Ascending aorta (tissue), 2 donors: ENCODE measurements around the gene ARSI. TPM values are rescaled to one million over a fixed set of nuclear protein-coding genes. Genes with fewer than 3 reads are reported as not detected.

ENCODE experiments used
- DNase-seq, 2 donors: peaks; one replicate each; pipeline ENCODE4 v3.0.0-alpha.2; 2019; ENCODE audit warnings: low spot score in 2 of 2
- H3K27ac ChIP-seq, 2 donors: fragments of 200-600 bp; sonication (generic); one replicate each; pipeline ENCODE4 v1.5.1; 2016 to 2017; ENCODE audit warnings: mild to moderate bottlenecking in 1 of 2
- H3K27me3 ChIP-seq: fragments of 200-600 bp; sonication (generic); one replicate; pipeline ENCODE4 v1.5.1; 2017
- H3K36me3 ChIP-seq, 2 donors: fragments of 200-600 bp; sonication (generic); one replicate each; pipeline ENCODE4 v1.5.1; 2016
- H3K4me1 ChIP-seq, 2 donors: fragments of 200-600 bp; sonication (generic); one replicate each; pipeline ENCODE4 v1.5.1; 2016 to 2017; ENCODE audit warnings: mild to moderate bottlenecking in 1 of 2
- H3K4me3 ChIP-seq, 2 donors: fragments of 200-600 bp; sonication (generic); one replicate each; pipeline ENCODE4 v1.5.1; 2016 to 2017; ENCODE audit warnings: mild to moderate bottlenecking in 1 of 2
- H3K9me3 ChIP-seq, 2 donors: fragments of 200-600 bp; sonication (generic); one replicate each; pipeline ENCODE4 v1.5.1; 2016
- intact Hi-C: fragments of 100-400 bp; cut with DNase I; formaldehyde crosslinking; loops from one replicate; pipeline ENCODE4 v1.15.1; 2023
- total RNA-seq: library from RNA; depleted of rRNA; stranded (reverse); fragments of >200 nt; gene quantifications from one replicate; pipeline ENCODE4 v1.1.0, GENCODE V29; 2016
- TF ChIP-seq, protein P1 (sequence below), 3 experiments: fragments of 200-600 bp in 2 of 3; fragments of 450-650 bp in 1 of 3; sonication (generic) in 2 of 3; IDR thresholded peaks; one replicate each; pipeline ENCODE4 v1.5.1; 2016 to 2019; ENCODE audit warnings: antibody characterized with exemption in 3 of 3, mild to moderate bottlenecking in 1 of 3, moderate library complexity in 1 of 3

The ARSI gene
- total RNA-seq = not detected

DNA sequence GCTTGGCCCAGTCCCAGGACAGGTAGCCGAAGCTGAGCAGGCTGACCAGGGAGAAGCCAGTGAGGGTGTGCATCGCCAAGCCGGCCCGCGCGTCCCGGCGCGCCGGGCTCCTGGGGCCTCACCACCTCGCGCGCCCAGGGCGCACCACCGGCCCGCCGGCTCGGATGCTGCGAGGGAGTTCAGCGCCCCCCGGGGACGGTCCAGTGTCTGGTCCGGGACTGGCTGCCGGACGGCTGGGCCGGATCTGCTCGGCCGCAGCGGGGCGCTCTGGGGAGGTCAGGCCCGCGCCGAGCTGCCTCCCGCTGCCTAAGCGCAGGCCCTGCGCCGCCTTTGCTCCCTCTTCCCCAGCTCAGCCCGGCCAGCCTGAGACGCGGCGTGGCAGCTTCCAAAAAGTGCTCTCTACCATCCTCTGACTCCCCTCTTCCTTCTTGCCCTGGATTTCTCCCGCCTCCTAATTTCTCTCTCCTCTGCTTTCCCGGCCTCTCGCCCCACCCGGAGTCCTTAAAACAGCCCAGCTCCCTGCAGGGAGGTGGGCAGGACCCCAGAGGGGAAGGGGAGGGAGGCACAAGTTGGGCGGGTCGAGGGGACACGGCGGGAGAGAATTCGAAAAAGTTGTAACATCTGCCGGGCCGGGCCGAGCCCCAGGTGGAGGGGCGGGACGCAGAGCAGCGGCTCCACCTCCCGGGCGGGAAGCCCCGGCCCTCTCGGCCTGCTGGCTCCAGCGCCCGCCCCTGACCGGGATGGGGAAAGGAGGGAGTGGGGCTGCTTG, at the start of gene ARSI:
ARSI (minus strand) TSS at position 605 of the 769 bp plus-strand sequence; CDS start at position 73, 532 bp downstream.
- TF ChIP-seq, protein P1, sequence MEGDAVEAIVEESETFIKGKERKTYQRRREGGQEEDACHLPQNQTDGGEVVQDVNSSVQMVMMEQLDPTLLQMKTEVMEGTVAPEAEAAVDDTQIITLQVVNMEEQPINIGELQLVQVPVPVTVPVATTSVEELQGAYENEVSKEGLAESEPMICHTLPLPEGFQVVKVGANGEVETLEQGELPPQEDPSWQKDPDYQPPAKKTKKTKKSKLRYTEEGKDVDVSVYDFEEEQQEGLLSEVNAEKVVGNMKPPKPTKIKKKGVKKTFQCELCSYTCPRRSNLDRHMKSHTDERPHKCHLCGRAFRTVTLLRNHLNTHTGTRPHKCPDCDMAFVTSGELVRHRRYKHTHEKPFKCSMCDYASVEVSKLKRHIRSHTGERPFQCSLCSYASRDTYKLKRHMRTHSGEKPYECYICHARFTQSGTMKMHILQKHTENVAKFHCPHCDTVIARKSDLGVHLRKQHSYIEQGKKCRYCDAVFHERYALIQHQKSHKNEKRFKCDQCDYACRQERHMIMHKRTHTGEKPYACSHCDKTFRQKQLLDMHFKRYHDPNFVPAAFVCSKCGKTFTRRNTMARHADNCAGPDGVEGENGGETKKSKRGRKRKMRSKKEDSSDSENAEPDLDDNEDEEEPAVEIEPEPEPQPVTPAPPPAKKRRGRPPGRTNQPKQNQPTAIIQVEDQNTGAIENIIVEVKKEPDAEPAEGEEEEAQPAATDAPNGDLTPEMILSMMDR (IDR thresholded peaks at IDR 0.05) = peak in 1 of 3 experiments; percentile 31
- H3K4me1 ChIP-seq = peaks cover 6 to 8% of the 10 kb centered on the region in 2 donors
- H3K27ac ChIP-seq = peak within 1 kb of the TSS; percentile 33 to 41
- no peaks in the 10 kb centered on the region for H3K27me3 ChIP-seq
- no peaks in the 10 kb centered on the region for H3K36me3 ChIP-seq
- intact Hi-C loops = no loop called here
- peak within 1 kb of the TSS; percentile 46 to 60 for H3K4me3 ChIP-seq
- H3K9me3 ChIP-seq = no peaks in the 10 kb centered on the region
- no peak for DNase-seq

DNA sequence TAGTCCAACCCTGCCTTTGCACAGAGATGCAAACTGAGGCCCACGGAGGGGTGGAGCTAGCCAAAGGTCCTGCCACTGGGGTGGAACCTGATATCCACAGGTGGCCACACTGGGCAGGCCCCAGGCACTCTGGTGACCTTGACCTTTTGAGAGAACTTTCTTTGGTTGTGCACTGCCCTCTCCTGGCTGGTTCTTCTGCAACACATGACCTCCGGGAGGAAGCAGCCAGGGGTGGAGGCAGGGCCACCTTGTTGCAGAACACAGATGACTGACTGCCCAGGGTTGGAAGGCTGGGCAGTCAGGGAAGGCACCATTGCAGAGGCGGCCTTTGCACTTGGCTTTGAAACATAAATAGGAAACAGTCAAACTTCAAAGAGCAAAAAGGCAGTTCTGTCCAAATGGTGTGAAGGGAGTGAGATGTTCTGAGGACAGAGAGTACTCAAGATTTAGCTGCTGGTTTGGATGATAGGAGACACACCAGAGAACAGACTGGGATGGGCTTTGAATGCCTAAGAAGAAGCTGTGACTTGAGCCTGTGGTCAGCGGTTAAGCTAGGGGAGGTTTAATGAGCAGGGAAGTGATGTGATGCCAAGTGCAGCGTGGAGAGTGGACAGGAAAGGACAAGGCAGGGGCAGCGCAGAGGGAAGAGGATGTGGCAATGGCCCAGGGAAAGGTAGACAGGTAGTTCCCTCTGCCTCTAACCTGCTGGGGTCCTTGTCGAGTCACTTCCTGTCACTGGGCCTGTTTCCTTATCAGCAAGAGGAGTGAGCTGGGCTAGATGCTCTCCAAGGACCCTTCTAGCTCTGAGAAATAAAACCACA, 48.0 kb upstream of the ARSI start:
- TF ChIP-seq, protein P1 (IDR thresholded peaks at IDR 0.05) = peak; percentile 13 to 37 (median 21)
- no peaks in the 10 kb centered on the region for H3K36me3 ChIP-seq
- H3K4me3 ChIP-seq = no peak overlapping the region
- no peaks in the 10 kb centered on the region for H3K4me1 ChIP-seq
- DNase-seq = peak; percentile 16 to 71
- intact Hi-C loops = no loop called here
- no peaks in the 10 kb centered on the region for H3K27me3 ChIP-seq
- H3K27ac ChIP-seq = no peak overlapping the region
- H3K9me3 ChIP-seq = no peaks in the 10 kb centered on the region

DNA sequence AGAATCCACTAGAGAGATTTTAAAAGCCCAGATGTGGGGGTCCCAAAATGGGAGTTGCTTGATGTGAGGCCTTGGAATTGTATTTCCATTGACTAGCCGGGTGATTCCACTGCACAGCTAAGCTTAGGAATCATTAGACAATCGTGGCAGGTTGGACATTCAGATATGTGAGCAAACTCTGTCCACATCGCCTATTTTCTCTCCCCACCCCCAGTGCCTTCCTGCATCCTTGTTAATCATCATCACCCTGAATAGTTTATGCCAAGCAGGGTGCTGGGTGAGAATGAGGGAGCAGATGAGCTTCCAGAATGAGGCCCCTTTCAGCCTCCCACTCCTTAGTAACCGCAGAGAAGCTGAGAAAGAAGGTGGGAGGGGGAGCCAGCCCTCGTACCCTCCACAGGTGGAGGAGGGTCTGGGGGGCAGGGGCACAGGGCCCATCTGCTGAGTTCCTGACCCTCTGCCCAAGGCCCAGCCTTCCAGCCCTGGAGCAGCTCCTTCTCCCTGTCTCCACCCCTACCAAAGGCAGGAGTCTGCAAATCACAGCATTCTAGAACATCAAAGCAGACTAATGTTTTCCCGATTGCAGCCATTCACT, 47.1 kb upstream of the ARSI start:
- no peaks in the 10 kb centered on the region for H3K27me3 ChIP-seq
- no peak for DNase-seq
- H3K27ac ChIP-seq = no peak overlapping the region
- no peaks in the 10 kb centered on the region for H3K9me3 ChIP-seq
- TF ChIP-seq, protein P1 (IDR thresholded peaks at IDR 0.05) = no peak
- no peaks in the 10 kb centered on the region for H3K36me3 ChIP-seq
- no peaks in the 10 kb centered on the region for H3K4me1 ChIP-seq
- no peak overlapping the region for H3K4me3 ChIP-seq
- intact Hi-C loops = no loop called here

DNA sequence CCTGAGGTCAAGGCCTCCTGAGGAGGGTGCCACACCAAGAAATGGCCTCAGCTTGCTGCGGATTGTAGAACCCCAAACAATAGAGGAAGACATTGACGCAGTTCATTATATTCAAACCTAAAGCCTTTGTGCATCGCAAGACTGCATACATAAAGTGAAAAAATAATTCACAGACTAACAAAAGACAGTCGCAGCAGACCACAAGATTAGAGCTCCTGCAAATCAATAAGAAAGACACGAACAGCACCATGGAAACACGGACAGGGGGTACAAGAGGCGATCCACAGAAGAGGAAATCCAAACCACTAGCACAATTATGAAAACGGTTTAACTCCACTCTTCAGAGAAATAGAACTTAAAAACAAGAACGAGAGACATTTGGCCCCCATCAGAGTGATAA, 44.7 kb upstream of the ARSI start:
- intact Hi-C loops = no loop called here
- Histone ChIP-seq H3K4me3 (no peak overlapping the region), H3K27me3 (no peaks in the 10 kb centered on the region), H3K9me3 (no peaks in the 10 kb centered on the region), H3K4me1 (no peaks in the 10 kb centered on the region), H3K27ac (no peak overlapping the region), H3K36me3 (no peaks in the 10 kb centered on the region)
- no peak for DNase-seq
- TF ChIP-seq, protein P1 (IDR thresholded peaks at IDR 0.05) = no peak

DNA sequence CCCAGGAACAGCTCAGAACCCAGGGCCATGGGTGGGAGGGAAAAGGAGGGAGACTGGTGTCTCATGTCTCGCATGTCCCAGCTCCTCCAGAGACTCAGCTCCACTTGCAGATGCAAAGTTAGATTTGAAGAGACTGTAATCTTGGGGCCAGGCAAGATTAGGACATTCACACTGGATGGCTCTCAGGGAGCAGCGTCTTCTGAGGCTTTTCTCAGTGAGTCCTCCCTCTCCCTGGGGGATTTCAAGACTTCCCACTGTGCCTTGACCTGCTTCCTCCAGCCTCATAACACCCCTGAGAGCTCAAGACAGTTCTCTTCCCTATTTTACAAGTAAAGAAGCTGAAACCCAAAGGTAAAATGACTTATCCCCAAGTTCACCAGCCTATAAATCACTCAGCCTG, 44.3 kb upstream of the ARSI start:
- Histone ChIP-seq H3K9me3 (no peaks in the 10 kb centered on the region), H3K4me1 (no peaks in the 10 kb centered on the region), H3K27ac (no peak overlapping the region), H3K4me3 (no peak overlapping the region), H3K36me3 (no peaks in the 10 kb centered on the region), H3K27me3 (no peaks in the 10 kb centered on the region)
- TF ChIP-seq, protein P1 (IDR thresholded peaks at IDR 0.05) = no peak
- intact Hi-C loops = no loop called here
- DNase-seq = no peak
